ENCODE results near the gene HLCS.

The HLCS gene

GRCh38 chr21:36732217-36732616 is 234.3 kb downstream of the HLCS start:
- Mint-ChIP-seq H3K27ac (no peak overlapping the region), H3K9me3 (no peaks in the 10 kb centered on the region), H3K4me3 (no peak overlapping the region), H3K27me3 (peaks cover 20% of the 10 kb centered on the region), H3K4me1 (no peaks in the 10 kb centered on the region), H3K36me3 (no peaks in the 10 kb centered on the region)
- CTCF ChIA-PET = interaction anchor here (0.7 kb wide), 1 partner anchor 104 kb away, joined by 3 read pairs; no protein-coding TSS in a partner anchor
- no peak for DNase-seq

- no peak for DNase-seq
- Mint-ChIP-seq H3K4me1 (no peaks in the 10 kb centered on the region), H3K27me3 (peaks cover 15% of the 10 kb centered on the region), H3K27ac (no peak overlapping the region), H3K9me3 (no peaks in the 10 kb centered on the region), H3K4me3 (no peak overlapping the region), H3K36me3 (no peaks in the 10 kb centered on the region)
- CTCF ChIA-PET = no interaction called here
Observed at GRCh38 chr21:36730291-36731281, 235.9 kb downstream of the HLCS start.

- CTCF ChIA-PET = no interaction called here
- no peaks in the 10 kb centered on the region for H3K4me1 Mint-ChIP-seq
- H3K9me3 Mint-ChIP-seq = no peaks in the 10 kb centered on the region
- peaks cover 10% of the 10 kb centered on the region for H3K27me3 Mint-ChIP-seq
- H3K36me3 Mint-ChIP-seq = no peaks in the 10 kb centered on the region
- no peak overlapping the region for H3K27ac Mint-ChIP-seq
- no peak for DNase-seq
- H3K4me3 Mint-ChIP-seq = no peak overlapping the region
Observed at GRCh38 chr21:36729310-36729970, 237.0 kb downstream of the HLCS start.

GRCh38 chr21:36728371-36729111 is 237.9 kb downstream of the HLCS start:
- Mint-ChIP-seq H3K36me3 (no peaks in the 10 kb centered on the region), H3K27ac (no peak overlapping the region), H3K9me3 (no peaks in the 10 kb centered on the region), H3K4me3 (no peak overlapping the region), H3K27me3 (peaks cover 16% of the 10 kb centered on the region), H3K4me1 (no peaks in the 10 kb centered on the region)
- no peak for DNase-seq
- CTCF ChIA-PET = no interaction called here

GRCh38 chr21:36727866-36728265 is 238.6 kb downstream of the HLCS start:
- CTCF ChIA-PET = no interaction called here
- H3K4me1 Mint-ChIP-seq = no peaks in the 10 kb centered on the region
- H3K36me3 Mint-ChIP-seq = no peaks in the 10 kb centered on the region
- H3K4me3 Mint-ChIP-seq = no peak overlapping the region
- DNase-seq = no peak
- H3K27ac Mint-ChIP-seq = no peak overlapping the region
- H3K27me3 Mint-ChIP-seq = peaks cover 23% of the 10 kb centered on the region
- no peaks in the 10 kb centered on the region for H3K9me3 Mint-ChIP-seq

- Mint-ChIP-seq H3K4me1 (no peaks in the 10 kb centered on the region), H3K27me3 (peaks cover 30% of the 10 kb centered on the region), H3K27ac (no peak overlapping the region), H3K9me3 (no peaks in the 10 kb centered on the region), H3K36me3 (no peaks in the 10 kb centered on the region), H3K4me3 (no peak overlapping the region)
- CTCF ChIA-PET = no interaction called here
- no peak for DNase-seq
Observed at GRCh38 chr21:36725793-36726386, 240.6 kb downstream of the HLCS start.

GRCh38 chr21:36724660-36725059 is 241.8 kb downstream of the HLCS start:
- H3K4me3 Mint-ChIP-seq = no peak overlapping the region
- H3K36me3 Mint-ChIP-seq = no peaks in the 10 kb centered on the region
- no peak for DNase-seq
- H3K9me3 Mint-ChIP-seq = no peaks in the 10 kb centered on the region
- CTCF ChIA-PET = interaction anchor here (2.1 kb wide), 1 partner anchor 21 kb away, joined by 5 read pairs; no protein-coding TSS in a partner anchor
- no peaks in the 10 kb centered on the region for H3K4me1 Mint-ChIP-seq
- H3K27me3 Mint-ChIP-seq = peaks cover 35% of the 10 kb centered on the region
- no peak overlapping the region for H3K27ac Mint-ChIP-seq

- Mint-ChIP-seq H3K4me3 (no peak overlapping the region), H3K27me3 (peaks cover 46% of the 10 kb centered on the region), H3K4me1 (no peaks in the 10 kb centered on the region), H3K36me3 (no peaks in the 10 kb centered on the region), H3K27ac (no peak overlapping the region), H3K9me3 (no peaks in the 10 kb centered on the region)
- DNase-seq = no peak
- CTCF ChIA-PET = interaction anchor here (2.1 kb wide), 1 partner anchor 23 kb away, joined by 5 read pairs; no protein-coding TSS in a partner anchor
Observed at GRCh38 chr21:36723371-36723881, 243.0 kb downstream of the HLCS start.

GRCh38 chr21:36722370-36723368 is 243.8 kb downstream of the HLCS start:
- H3K4me3 Mint-ChIP-seq = no peak overlapping the region
- H3K36me3 Mint-ChIP-seq = no peaks in the 10 kb centered on the region
- no peaks in the 10 kb centered on the region for H3K9me3 Mint-ChIP-seq
- no peaks in the 10 kb centered on the region for H3K4me1 Mint-ChIP-seq
- CTCF ChIA-PET = interaction anchor here (2.1 kb wide), 1 partner anchor 23 kb away, joined by 5 read pairs; no protein-coding TSS in a partner anchor
- peaks cover 47% of the 10 kb centered on the region for H3K27me3 Mint-ChIP-seq
- no peak for DNase-seq
- H3K27ac Mint-ChIP-seq = no peak overlapping the region

- Mint-ChIP-seq H3K36me3 (no peaks in the 10 kb centered on the region), H3K4me1 (no peaks in the 10 kb centered on the region), H3K27ac (no peak overlapping the region), H3K27me3 (peaks cover 50% of the 10 kb centered on the region), H3K9me3 (no peaks in the 10 kb centered on the region), H3K4me3 (no peak overlapping the region)
- CTCF ChIA-PET = no interaction called here
- no peak for DNase-seq
Observed at GRCh38 chr21:36721817-36722216, 244.7 kb downstream of the HLCS start.

GRCh38 chr21:36719614-36720013 is 246.9 kb downstream of the HLCS start:
- Mint-ChIP-seq H3K9me3 (no peaks in the 10 kb centered on the region), H3K4me1 (no peaks in the 10 kb centered on the region), H3K27ac (no peak overlapping the region), H3K27me3 (peaks cover 60% of the 10 kb centered on the region), H3K4me3 (no peak overlapping the region), H3K36me3 (no peaks in the 10 kb centered on the region)
- no peak for DNase-seq
- CTCF ChIA-PET = no interaction called here

- no peak overlapping the region for H3K4me3 Mint-ChIP-seq
- H3K27me3 Mint-ChIP-seq = peaks cover 65% of the 10 kb centered on the region
- no peaks in the 10 kb centered on the region for H3K4me1 Mint-ChIP-seq
- no peaks in the 10 kb centered on the region for H3K36me3 Mint-ChIP-seq
- H3K27ac Mint-ChIP-seq = no peak overlapping the region
- H3K9me3 Mint-ChIP-seq = no peaks in the 10 kb centered on the region
- DNase-seq = no peak
- CTCF ChIA-PET = no interaction called here
Observed at GRCh38 chr21:36718951-36719501, 247.4 kb downstream of the HLCS start.

- H3K4me1 Mint-ChIP-seq = no peaks in the 10 kb centered on the region
- no peak overlapping the region for H3K4me3 Mint-ChIP-seq
- H3K27ac Mint-ChIP-seq = no peak overlapping the region
- H3K36me3 Mint-ChIP-seq = no peaks in the 10 kb centered on the region
- no peaks in the 10 kb centered on the region for H3K9me3 Mint-ChIP-seq
- DNase-seq = no peak
- CTCF ChIA-PET = no interaction called here
- peaks cover 59% of the 10 kb centered on the region for H3K27me3 Mint-ChIP-seq
Observed at GRCh38 chr21:36717976-36718375, 248.5 kb downstream of the HLCS start.
